GM19099 (cell line): ENCODE measurements around the gene PSMA7.

Experiments used
- POLR2A ChIP-seq: IDR thresholded peaks from 3 replicates; pipeline ENCODE4 v1.6.1; 2011; ENCODE audit warnings: low read depth; ENCODE audit not compliant: insufficient read length; ENCODE audit errors: extremely low read depth

Gene PSMA7

DNA sequence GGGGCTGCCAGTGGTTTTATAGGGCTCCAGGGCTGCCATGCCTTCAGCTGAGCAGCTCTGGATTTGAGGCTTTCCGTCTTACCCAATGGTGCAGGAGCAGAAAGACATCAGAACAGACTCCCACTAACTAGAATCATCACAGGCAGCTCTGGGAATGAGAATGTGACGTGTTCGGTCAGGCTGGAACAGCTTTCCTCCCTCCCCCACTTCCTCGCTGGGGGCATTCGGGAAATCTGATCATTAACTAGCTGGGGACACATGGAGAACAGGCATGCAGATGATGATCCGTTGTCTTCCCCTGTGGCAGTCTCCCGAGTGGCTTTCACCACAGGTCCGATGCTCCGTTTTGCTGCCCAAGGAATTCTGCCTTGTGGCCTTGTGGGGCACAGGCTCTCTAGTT lies 34.1 kb upstream of the PSMA7 start:
- no peak for TF ChIP-seq POLR2A

DNA sequence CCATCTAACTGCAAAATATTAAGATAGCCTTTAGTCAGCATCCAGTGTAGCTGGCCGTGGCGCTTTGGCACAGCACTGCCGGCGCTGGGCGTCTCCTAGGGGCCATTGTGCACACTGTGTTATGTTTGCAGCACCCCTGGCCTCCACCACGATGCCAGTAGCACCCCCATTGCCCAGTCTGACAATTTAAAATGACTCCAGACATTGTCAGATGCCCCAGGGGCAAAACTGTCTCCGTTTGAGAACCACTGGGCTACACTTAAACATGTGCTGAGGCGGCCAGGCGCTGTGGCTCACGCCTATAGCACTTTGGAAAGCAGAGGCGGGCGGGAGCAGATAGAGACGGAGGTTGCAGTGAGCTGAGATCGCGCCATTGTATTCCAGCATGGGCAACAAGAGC lies 33.7 kb upstream of the PSMA7 start:
- no peak for TF ChIP-seq POLR2A

DNA sequence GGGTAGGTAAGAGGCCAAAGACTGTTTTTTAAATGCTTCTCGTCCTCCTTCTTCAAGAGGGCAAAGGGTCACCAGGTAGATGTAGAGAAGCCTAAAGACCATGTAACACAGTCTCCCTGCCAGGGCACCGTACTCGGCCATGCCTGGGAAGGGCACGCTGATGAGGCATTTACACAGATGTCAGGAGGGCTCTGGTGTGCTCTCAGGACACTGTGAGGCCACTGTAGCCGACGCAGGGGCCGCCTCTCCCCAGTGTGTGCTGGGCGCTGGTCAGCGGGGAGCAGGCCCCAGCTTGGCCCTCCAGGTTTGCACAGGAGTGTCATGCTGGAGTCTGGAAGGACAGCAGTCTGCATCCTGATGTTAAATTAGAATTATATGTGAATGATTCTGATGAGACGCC lies 32.5 kb upstream of the PSMA7 start:
- no peak for TF ChIP-seq POLR2A

DNA sequence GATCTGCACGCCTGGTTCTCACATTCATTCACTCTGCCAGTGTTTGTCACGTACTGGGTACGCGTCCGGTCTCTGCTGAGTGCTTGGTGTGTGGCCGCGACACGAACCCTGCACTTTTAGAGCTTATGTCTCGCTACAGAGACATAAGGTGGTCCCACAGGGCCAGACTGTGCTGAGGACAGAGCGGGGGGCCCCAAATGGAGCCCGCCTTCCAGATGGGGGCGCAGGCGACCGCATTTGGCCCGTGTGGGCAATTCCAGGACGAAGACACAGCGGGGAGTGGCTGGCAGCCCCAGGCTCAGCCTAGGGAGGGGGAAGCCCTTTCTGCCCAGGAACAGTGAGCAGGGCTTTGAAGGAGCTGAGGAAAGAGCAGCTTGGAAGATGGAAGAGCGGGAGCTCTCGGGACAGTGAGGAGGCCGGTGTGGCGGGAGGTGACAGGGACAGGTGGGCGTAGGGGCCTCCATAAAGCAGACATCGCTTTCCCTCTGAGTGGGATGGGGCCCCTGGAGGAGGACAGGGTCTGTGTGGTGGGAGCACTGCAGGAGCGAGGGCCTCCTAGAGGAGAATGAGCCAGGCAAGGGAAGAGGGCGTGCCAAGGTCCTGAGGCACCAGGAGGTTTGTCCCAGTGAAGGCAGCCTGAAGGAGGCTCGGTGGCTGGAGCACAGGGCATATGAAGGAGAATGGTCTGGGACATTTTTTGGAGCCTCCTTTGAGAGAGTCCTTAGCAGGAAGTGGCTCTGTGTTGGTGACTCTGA lies 31.9 kb upstream of the PSMA7 start:
- no peak for TF ChIP-seq POLR2A

DNA sequence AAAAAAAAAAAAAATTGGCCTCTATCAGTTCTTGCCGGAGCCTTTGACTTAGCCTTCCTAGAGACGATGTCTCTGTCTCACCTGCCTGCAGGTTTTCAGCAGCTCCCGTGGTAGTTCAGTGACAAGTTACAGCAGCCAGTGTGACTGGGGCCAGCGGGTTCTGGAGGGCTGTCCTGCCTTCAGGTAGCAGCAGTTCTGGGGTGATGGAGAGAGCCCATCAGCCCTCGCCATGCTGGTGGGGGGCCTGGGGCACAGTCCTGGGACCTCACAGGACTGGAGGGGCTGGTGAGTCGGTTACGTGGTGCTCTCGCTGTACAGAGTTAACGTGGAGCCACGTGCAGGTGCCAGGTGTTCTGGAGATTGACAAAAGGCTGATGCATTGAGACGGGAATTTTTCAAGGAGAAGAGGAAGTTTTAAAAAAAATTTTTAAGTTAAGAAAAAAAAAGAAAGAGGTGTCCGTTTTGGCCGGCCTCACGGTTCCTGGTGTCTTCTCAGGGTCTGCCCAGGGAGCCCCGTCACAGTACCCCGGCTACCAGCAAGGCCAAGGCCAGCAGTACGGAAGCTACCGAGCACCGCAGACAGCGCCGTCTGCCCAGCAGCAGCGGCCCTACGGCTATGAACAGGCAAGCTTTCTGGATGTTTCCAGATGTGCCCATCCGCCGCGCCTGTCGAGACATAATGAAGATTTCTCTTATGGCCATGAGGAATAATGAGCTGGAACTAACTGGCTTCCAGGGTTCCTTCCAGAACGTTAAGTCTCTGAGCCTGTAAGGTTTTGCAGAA lies 31.0 kb upstream of the PSMA7 start:
- no peak for TF ChIP-seq POLR2A

DNA sequence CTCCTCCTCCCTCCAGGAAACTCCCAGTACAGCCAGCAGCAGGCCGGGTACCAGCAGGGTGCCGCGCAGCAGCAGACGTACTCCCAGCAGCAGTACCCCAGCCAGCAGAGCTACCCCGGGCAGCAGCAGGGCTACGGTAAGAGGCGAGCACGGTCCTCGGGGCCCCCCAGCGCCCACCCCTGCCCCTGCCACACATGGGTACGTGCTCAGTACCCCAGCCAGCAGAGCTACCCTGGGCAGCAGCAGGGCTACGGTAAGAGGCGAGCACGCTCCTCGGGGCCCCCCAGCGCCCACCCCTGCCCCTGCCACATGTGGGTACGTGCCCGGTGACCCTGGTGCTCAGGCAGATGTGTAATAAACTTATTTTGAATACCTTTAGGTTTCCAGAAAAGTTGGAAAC lies 29.5 kb upstream of the PSMA7 start:
- TF ChIP-seq POLR2A, result no peak

DNA sequence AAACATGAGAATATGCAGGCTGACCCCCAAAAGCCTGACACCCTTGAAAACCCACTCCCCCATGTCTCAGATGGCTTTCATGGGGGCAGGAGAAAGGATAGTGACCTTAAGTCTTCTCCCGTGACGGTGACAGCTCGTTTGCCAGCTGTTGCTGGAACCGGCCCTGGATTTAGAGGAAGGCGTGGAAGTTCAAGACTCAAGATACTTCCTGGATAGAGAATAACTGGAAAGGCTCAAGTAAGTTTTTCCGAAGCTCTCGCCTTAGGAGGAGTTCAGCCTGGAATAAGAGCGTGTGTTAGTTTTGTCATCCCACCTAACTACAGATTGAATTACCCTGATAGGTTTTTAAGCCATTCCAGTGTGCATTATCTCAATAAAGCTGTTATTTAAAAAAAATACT lies 28.1 kb upstream of the PSMA7 start:
- no peak for TF ChIP-seq POLR2A

DNA sequence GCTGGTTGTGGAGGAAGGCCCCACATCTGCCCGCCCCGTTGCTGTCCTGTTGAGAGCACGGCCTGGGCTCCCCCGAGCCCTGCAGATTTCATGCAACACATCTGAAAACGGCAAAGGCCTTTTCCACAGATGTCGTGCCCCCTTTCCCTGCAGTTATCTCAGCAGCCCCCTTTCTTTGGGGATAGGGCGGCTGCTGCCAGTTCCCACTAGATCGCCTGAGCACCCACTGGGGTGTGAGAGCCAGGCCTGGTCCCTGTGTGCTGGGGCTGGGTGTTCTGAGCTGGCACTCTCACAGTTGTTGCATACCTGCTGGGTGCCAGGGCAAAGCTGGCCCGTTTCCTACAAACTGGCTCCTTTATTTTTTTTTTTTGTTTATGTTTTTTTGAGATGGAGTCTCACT lies 27.3 kb upstream of the PSMA7 start:
- TF ChIP-seq POLR2A, result no peak

DNA sequence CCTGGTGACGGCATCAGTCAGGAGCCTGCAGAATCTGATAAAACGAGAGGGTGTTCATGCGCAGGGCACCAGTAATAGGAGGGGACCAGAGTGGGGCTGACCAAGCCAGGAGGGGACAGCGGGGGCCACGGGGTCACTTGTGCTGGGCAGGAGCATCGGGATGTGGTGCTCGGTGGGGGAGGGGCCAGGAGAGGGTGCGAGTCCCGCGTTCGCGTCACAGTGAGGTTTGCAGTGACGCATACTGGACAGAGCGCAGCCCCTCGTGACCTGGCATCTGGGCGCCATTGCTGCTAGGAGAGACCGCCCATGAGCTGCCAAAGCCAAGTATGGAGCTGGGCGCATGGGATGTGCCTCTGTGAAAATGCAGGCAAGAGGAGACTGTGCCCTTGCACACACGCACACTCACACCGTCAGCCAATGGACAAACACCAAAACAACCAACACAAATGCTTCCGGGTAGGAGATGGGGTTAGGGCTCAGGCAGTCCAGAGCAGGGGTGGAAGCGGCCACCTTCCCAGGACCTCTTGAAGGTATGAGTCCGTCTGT lies 25.8 kb upstream of the PSMA7 start:
- no peak for TF ChIP-seq POLR2A

DNA sequence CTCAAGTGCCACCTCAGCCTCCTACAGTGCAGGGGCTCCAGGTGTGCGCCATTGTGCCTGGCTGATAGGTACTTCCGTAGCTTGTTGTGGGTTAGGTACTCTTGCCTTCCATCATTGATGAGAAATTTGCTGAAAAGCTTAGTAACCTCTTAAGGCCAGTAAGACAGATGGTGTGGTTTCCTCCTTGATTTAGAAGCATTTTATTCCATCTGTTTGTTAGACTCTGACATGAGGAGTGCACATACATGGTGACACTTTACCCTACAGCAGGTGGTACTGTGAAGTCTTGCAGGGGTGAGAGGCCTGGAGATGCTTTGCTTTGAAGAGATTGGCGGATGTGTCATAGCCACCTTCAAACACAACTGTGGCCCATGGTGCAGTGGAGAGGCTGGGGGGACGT lies 24.9 kb upstream of the PSMA7 start:
- no peak for TF ChIP-seq POLR2A

DNA sequence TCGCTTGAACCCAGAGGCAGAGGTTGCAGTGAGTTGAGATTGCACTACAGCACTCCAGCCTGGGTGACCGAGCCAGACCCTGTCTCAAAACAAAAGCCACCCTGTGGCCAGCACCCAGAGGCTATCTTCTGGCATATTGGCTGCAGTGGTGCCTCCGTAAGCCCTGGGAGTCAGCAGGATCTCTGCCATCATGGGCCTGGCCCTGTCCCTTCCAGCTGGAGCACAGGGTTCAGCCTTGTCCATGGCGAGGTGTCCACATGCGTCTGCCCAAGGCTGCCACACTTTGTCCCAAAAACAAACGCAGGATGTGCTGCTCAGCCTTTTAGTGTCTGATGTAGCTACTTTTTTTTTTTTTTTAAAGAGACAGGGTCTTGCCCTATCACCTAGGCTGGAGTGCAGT lies 24.3 kb upstream of the PSMA7 start:
- TF ChIP-seq POLR2A, result no peak

DNA sequence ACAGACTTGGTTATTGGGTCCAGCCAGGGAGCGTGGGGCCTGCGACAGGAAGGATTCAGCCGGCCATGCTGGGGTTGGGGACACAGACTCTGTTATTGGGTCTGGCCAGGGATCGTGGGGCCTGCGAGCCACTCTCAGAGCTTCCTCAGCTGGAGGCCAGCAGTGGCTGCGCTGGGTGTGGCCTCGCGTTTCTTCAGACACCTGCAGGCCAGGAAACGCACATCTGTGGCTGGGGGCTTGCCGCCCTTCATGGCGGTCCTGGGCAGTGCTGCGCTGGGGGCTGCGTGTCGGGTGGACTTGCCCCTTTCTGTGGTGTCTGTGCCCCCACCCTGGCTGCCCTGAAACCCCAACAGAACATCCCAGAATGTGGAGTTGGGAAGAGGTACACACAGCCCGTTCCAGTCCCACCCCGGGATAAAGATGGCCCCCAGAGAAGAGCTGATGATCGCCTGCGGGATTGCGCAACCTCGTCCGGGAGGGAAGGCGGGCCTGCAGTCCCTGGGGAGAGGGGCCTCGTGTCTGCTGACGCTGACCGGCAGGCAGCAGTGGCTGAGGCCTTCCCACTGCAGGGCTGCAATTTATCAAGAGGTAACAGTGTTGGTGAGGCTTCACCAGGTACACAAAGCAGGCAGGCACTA lies 22.7 kb upstream of the PSMA7 start:
- no peak for TF ChIP-seq POLR2A

DNA sequence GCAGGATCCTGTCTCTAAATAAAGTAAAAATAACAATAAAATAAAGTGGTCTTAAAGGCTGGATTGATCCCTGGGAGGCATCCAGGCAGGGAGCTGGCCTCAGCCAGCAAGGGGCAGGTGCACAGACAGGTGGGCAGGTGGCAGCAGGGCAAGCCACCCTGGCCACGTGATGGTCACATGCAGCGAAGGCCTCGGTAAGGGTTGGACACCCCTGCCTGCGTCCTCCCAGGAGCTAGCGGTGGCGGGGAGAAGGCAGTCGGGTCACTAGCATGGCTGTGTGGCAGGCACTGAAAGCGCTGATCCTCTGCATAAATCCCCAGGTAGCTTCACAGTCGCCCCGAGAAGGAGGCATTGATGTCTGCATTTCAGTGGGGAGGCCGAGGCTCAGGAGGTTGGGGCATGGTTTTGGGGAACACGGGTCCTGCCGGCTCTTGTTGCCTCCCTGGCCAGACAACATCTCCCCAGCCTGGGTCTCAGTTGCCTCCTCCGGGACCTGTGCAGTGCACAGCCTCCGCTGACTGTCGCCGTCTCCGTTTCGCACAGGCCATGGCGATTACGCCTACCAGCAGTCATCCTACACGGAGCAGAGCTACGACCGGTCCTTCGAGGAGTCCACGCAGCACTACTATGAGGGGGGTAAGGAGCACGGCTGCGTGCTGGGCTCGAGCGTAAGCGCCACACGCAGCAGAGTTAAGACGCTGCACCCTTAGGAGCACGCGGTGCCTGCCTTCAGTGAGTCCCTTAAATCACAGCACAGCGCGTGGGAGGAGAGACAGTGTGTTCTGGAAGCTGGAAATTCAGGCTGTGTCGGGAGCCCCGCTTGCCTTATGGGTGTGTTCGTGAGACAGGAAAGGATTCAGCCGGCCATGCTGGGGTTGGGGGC lies 21.9 kb upstream of the PSMA7 start:
- TF ChIP-seq POLR2A, result no peak

DNA sequence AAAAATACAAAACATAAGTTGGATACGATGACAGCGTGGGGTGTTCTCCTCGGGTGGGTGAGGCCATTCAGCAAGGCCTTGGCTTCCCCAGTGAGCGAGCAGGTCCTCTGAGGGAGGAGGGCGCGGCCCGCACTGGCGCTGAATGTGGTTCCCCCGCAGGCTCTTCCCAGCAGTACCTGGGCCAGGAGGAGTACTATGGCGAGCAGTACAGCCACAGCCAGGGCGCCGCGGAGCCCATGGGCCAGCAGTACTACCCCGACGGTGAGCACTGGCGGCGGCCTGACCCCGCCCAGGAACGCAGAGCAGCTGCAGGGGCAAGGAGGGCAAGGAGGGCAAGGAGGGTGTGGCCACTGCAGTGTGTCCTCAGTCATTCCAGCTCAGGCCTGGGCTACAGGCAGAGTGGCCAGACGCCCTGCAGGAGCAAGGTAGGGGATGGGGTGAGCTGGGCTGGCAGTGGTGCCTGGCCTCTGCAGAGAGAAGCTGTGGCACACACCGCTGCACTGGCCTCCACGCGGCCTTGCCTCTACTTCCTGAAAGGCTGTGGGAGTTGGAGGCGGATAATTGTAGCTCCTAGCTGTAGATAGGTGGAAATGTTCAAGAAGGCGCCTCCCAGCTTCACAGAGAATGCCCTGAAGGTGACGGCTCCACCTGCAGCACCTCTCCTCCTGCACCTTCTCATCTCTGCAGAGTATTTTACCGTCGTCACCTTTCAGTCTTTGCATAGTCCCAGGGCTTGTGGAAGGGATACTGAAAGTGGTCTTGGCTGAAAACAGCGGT lies 21.0 kb upstream of the PSMA7 start:
- no peak for TF ChIP-seq POLR2A

DNA sequence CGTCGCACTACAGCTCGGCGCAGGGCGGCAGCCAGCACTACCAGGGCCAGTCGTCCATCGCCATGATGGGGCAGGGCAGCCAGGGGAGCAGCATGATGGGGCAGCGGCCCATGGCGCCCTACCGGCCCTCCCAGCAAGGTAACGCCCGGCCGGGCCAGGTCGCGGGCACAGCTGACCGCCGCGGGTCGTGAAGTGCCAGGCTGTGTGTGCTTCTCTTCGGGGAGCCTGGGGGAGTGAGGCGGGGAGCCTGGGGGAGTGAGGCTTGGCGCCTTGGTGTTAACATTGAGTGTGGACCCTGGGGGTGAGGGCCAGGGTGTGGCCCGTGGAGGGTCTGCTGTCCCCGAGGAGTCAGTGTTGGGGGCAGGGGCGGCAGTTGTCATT lies 20.3 kb upstream of the PSMA7 start:
- TF ChIP-seq POLR2A, result no peak
